NCI-H748 (cell line): ENCODE results near the gene KCTD2.
A peak's percentile ranks its signal among the peaks of the same experiment; 100 is the strongest.

Source experiments
- DNase-seq: peaks from one replicate; lab custom pipeline; 2025; ENCODE audit not compliant: unreplicated experiment; lab: John Stamatoyannopoulos, UW

Gene KCTD2

GRCh38 chr17:75075597-75076336 is 28.7 kb downstream of the KCTD2 start:
- no peak for DNase-seq

GRCh38 chr17:75077072-75077495 is 30.1 kb downstream of the KCTD2 start:
- DNase-seq = no peak

DNA sequence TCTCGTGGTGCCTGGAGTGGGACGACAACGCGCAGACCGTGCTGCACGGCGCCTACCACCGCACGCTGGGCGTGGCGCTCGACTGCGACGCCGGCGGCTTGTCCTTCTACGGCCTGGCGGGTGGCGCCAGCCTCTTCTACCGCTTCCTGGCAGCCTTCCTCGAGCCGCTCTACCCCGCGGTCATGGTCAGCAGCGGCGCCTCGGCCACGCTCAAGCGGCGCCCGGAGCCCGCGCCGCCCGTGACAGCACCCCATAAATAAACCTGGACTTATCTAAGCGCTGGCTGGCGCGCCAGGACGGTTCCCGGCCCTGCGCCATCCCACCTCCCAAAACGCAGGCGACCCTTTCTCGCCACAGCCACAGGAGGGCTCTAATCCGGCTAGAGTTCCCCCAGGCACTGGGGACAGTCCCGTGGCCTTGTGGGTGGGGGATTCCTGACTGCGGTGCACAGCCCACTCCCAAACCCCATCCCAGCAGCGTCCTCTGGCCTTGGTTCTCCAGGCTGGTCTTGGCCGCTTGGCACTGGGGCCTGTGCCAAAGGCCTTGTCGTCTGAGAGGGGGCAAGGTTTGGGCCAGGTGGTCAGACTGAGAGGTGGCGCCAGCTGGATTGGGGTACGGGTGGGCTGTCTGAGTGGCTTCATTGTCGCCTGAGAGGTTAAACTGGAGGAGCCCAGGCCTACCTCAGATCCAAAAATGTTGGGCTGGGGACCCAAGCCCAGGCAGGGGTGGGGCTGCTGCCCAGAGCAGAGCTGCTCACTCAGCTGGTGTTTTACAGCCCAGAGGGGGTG is 30.7 kb downstream of the KCTD2 start:
- no peak for DNase-seq

- DNase-seq = no peak
Observed at GRCh38 chr17:75078284-75079022, 31.4 kb downstream of the KCTD2 start.

DNA sequence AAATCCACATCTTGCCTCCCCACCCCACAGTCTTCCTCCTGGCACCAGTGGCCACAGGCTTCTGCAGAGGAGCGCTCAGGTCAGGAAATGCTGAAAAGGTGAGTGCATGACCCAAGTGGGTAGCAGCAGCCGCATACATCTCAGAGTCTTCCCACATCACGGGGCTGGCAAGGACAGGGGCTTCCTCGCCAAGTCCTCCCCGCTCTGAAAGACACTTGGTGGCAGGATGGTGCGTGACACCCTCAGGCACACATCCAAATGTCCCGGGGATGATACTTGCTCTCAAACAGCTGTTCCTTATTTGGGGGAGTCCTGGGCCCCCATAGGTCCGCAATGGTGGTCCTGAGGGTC is 32.0 kb downstream of the KCTD2 start:
- DNase-seq = no peak

- DNase-seq = no peak
Observed at GRCh38 chr17:75081611-75082540, 34.9 kb downstream of the KCTD2 start.

DNA sequence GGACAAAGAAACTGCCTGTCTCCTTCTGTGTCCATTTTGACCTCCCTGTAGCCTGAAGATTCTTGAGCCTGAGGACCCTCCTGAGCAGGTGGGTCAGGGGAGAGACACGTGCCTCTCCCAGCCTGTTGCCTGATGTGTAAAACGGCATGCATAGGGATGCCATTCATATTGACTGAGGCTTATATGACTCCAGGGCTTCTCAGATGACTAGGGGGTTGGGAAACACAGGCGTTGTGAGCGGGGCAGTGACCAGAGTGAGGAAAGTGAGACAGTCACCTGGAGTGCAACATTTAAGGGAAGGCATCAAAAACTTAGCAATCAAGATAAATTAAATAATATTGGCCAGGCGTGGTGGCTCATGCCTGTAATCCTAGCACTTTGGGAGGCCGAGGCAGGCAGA is 35.7 kb downstream of the KCTD2 start:
- DNase-seq = no peak

DNA sequence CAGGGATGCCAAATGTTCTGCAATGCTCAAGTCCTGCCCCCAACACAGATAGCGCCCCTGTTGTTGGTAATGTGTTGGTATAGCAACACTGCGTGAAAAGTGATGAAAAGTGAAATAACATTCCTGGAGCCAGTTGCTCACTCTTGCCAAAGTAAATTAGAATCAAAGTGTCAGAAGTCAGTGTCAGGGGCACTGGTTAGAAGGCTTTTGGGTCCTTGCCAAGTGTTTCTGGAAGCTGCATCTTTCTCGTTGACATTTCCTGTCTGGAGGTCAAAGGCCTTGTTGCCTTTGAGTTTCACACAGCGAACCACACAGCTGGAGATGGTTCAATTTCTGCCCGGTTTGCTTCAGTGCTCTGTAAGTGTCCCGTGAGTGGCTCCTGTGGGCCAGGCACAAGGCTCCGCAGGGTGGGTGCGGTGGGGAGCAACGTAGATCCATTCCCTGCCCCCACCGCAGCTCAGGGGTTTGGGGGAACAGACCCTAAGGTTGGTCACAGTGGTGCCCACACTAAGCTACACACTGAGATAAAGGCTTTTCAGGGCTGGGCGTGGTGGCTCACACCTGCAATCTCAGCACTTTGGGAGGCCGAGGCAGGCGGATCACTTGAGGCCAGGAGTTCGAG is 37.1 kb downstream of the KCTD2 start:
- peak; percentile 24 for DNase-seq

GRCh38 chr17:75086496-75087181 is 39.6 kb downstream of the KCTD2 start:
- no peak for DNase-seq

GRCh38 chr17:75087182-75087557 is 40.1 kb downstream of the KCTD2 start:
- no peak for DNase-seq

DNA sequence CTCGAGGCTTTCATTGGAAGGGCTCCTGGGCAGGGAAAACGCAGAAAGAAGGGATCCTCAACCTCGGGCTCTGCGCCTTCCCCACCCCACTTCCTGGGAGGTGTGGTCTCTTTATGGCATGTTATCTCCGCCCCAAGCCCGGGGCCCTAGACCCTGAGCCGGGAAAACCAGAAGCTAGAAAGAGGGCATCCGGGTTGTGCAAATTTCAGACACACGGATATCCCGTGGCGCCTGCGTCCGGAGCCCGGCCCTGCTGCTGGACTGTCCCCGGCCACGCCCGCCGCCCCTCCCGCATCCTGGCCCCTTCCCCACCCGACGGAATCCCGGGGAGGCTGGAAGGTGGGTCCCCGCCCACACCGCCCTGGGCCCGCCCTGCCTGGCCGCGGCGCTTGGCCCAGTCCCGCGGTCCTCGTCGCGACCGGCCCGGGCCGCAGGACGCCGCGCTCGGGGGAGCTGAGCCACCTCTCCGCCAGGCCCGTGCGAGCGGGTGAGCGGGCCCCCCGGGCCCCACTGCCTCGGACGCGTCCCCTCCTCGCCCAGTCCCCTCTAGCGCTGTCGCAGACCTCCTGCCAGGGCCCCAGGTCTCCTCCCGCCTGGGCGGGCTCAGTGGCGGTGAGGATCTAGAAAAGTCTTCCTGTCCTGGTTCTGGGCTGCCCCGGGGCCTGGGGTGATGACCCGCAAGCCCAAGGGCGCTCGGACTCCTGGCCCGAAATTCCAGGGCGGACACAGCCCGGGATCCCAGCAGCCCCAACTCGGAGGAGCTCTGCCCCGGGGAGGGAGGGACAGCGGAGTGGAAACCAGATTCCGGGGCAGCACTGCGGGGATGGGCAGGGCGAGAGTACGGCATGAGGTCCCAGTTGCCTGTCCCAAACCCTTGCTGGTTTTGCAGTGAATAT is 40.8 kb downstream of the KCTD2 start, which contains the start of gene SLC16A5:
Gene SLC16A5, plus strand, starts transcription at position 397 of the 896 bp plus-strand sequence. CDS start 5,683 bp downstream, outside the sequence.
- DNase-seq = peak; percentile 35

- DNase-seq = no peak
Observed at GRCh38 chr17:75088465-75089417, 41.7 kb downstream of the KCTD2 start.

DNA sequence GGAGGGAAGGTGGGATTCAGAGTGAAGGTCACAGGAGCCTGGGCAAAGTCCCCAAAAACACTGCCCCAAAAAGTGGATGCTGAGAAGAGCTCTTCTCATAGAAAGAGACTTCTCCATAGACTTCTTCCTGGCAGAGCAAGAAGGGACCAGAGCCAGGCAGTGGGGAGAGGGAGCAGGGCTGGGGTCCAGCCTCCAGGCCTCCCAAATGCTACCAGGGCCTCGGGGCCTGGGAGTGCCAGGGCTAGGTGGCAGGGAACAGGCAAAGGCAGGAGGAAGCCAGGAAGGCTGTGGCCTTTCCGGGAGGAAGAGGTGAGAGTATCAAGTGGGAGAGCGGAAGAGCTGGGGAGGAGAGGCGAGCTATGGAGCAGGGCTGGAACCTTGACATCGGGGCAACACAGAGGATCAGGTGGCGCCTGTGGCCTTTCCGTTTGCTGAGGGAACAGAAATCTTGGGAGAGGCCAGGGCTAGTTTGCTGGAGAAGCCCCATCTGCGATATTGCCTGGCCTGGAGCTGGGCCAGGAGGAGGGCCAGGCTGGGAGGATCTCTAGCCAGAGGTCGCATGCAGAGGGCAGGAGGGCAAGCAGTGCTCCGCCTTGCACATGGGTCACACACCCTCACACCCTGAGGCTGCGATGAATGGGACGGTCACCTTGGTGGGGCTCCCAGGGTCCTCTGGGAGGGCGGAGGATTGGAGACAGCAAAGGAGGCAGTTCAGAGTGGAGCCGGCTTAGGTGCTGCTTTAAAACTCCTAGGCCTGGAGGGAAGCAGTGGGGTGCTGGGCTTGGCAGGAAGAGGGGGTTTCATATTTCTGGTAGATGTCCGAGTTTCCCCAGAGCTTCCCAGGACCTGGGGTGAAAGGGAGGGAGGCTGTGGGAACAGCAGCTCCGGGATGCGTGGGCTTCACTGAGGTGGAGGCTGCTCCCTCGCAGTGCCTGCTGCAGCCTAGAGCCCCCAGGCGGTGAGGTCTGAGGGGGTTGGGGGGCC is 44.1 kb downstream of the KCTD2 start:
- DNase-seq = no peak

GRCh38 chr17:75091855-75092327 is 44.9 kb downstream of the KCTD2 start:
- DNase-seq = no peak

DNA sequence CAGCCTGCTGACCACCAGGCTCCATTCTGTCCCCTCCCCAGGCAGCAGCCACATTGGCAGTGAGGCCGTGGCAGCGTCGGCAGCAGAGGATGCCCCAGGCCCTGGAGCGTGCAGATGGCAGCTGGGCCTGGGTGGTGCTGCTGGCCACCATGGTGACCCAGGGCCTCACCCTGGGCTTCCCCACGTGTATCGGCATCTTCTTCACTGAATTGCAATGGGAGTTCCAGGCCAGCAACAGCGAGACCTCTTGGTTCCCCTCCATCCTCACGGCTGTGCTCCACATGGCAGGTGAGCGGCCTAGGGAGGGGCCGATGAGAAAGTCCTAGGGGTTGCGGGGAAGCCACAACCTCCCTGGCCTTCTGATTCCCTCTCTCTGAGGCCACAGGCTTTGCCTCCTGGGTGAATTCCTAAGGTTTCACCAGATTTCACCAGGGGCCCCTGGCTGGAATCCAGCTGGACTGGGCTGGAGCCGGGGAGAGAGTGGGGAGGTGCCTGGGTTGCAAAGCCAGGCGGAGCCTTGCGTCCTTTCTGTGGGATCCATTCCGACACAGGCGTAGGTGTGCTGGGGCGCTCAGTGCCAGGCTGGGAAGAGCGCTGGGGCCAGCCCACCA is 46.6 kb downstream of the KCTD2 start:
- DNase-seq = no peak
